WERI-Rb-1 (cell line): ENCODE measurements around the gene PDC.
"Not testable (repeated sequence)": the region's sequence is repeated elsewhere in the genome, so short reads cannot be mapped to it uniquely, and the experiment has no call there.

ENCODE experiments used
- DNase-seq: peaks from one replicate; pipeline ENCODE4 v3.0.0-alpha.2; 2020
- H3K27ac ChIP-seq: fragments of 250-450 bp; sonication (Bioruptor Pico); 2 replicates; pipeline ENCODE4 v1.5.1; 2020; ENCODE audit warnings: mild to moderate bottlenecking, moderate library complexity
- H3K27me3 ChIP-seq: fragments of 250-450 bp; sonication (Bioruptor Pico); 2 replicates; pipeline ENCODE4 v1.5.1; 2021; ENCODE audit warnings: mild to moderate bottlenecking, low read depth, moderate library complexity; ENCODE audit not compliant: insufficient read depth, severe bottlenecking
- H3K36me3 ChIP-seq: fragments of 250-450 bp; sonication (Bioruptor Pico); 2 replicates; pipeline ENCODE4 v1.5.1; 2020; ENCODE audit warnings: mild to moderate bottlenecking, moderate library complexity
- H3K4me3 ChIP-seq: 2 replicates; pipeline ENCODE4 v1.5.1; 2011; ENCODE audit warnings: low read depth, mild to moderate bottlenecking, control low read depth, low read length
- H3K9me3 ChIP-seq: fragments of 250-450 bp; sonication (Bioruptor Pico); 2 replicates; pipeline ENCODE4 v1.5.1; 2021; ENCODE audit warnings: mild to moderate bottlenecking, moderate library complexity; ENCODE audit not compliant: severe bottlenecking
- TF ChIP-seq, protein P1 (sequence below): IDR thresholded peaks from 2 replicates; pipeline ENCODE4 v1.5.1; 2011; ENCODE audit warnings: low read depth, mild to moderate bottlenecking, control low read depth, inconsistent platforms, low read length

Gene PDC

DNA sequence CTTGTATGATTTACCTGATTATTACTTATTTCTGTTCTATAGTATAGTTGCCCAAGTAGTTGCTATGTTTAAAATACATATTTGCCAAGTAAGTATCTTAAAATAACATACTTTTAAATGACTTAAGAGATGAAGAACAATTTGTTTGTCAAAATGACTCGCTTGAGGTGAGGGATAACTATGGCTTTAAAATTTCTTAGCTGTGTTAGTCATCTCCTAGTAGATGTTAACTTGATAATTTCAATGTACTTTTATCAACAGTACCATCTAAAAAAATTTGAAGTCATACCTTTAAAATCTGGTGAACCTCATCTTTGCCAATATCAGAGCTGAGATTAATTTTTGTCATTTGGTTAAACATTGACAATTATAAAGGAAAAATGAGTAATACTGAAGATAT lies 47.6 kb downstream of the PDC start:
- no peak overlapping the region for H3K4me3 ChIP-seq
- H3K36me3 ChIP-seq: peaks cover 20% of the 10 kb centered on the region
- H3K27ac ChIP-seq: no peak overlapping the region

DNA sequence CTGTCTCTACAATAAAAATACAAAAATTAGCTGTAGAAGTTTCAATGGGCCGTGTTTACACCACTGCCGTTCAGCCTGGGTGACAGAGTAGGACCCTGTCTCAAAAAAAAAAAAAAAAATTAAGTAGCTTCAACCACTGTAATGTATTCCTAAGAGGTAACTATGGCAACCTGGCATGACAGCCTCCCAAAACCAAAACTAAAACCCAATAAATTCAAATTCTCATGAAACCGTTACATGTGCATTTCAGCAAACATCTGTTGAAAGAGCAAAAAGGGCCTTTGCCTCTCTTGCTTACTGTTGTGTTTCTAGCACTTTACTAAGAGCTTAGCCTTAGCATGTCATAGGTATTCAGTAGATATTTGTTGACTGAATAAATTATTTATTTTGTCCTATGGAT lies 51.8 kb downstream of the PDC start:
- no peak for DNase-seq
- TF ChIP-seq, protein P1, sequence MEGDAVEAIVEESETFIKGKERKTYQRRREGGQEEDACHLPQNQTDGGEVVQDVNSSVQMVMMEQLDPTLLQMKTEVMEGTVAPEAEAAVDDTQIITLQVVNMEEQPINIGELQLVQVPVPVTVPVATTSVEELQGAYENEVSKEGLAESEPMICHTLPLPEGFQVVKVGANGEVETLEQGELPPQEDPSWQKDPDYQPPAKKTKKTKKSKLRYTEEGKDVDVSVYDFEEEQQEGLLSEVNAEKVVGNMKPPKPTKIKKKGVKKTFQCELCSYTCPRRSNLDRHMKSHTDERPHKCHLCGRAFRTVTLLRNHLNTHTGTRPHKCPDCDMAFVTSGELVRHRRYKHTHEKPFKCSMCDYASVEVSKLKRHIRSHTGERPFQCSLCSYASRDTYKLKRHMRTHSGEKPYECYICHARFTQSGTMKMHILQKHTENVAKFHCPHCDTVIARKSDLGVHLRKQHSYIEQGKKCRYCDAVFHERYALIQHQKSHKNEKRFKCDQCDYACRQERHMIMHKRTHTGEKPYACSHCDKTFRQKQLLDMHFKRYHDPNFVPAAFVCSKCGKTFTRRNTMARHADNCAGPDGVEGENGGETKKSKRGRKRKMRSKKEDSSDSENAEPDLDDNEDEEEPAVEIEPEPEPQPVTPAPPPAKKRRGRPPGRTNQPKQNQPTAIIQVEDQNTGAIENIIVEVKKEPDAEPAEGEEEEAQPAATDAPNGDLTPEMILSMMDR: no peak
- no peak overlapping the region for H3K27ac ChIP-seq

More for the DNA sequence above, 47.6 kb downstream of the PDC start:
- no peaks in the 10 kb centered on the region for H3K27me3 ChIP-seq
- no peak for DNase-seq
- TF ChIP-seq, protein P1: no peak
- no peaks in the 10 kb centered on the region for H3K9me3 ChIP-seq

DNA sequence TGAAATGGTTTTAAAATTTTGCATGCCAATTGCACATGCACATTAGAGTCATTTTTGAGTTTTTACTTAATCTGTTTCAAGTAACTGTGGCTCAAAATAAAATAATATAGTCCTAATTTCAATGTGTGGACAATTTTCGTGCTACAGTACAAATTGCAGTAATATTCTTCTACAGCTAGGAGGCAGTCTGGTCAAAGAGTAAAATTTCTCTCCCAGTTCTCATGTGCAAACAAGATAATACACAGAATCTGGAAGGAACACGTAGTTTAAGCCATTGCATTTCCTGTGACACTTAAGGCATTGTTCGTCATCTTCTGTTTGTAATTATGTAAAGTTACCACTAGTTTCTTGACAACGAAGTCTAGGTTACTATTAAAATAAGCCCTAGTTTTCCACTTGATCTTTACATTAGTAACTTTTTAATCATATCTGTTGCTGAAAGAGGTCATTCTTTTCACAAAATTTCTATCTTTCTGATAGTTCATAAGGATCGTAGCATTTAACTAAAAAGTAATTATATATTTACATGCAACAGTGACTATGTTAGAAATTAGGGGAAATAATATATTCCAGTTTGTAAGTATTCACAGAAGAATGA lies 56.4 kb downstream of the PDC start:
- DNase-seq: no peak
- H3K36me3 ChIP-seq: peaks cover 22% of the 10 kb centered on the region
- H3K9me3 ChIP-seq: no peaks in the 10 kb centered on the region
- no peaks in the 10 kb centered on the region for H3K27me3 ChIP-seq
- H3K4me3 ChIP-seq: no peak overlapping the region
- TF ChIP-seq, protein P1: peak; percentile 51; the same call in 1 of the 2 replicates
- no peak overlapping the region; the same call in 1 of the 2 replicates for H3K27ac ChIP-seq

More for the DNA sequence above, 51.8 kb downstream of the PDC start:
- Histone ChIP-seq H3K9me3 (no peaks in the 10 kb centered on the region), H3K36me3 (peaks cover 19% of the 10 kb centered on the region), H3K27me3 (no peaks in the 10 kb centered on the region), H3K4me3 (no peak overlapping the region)

DNA sequence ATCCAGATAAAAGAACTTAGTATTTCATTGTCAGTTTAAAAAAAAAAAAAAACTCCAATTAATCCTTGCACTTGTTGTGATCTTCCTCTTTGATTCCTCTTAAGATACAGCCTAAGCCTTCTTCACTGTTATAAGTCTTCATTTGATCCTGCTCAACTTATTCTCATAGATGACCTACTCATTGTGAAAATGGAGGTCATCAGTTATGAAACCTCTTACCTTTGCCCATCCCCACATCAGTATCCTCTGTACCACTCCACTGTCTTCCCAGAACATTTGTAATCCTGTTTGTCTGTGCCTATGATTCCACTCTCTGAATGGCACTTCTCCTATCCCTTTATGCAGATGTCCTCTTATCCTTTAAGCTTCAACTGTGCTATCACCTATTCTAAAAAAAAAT lies 57.3 kb downstream of the PDC start:
- TF ChIP-seq, protein P1: no peak
- H3K27ac ChIP-seq: no peak overlapping the region
- H3K4me3 ChIP-seq: no peak overlapping the region
- H3K36me3 ChIP-seq: peaks cover 30% of the 10 kb centered on the region
- no peak for DNase-seq
- no peaks in the 10 kb centered on the region for H3K27me3 ChIP-seq
- no peaks in the 10 kb centered on the region for H3K9me3 ChIP-seq

DNA sequence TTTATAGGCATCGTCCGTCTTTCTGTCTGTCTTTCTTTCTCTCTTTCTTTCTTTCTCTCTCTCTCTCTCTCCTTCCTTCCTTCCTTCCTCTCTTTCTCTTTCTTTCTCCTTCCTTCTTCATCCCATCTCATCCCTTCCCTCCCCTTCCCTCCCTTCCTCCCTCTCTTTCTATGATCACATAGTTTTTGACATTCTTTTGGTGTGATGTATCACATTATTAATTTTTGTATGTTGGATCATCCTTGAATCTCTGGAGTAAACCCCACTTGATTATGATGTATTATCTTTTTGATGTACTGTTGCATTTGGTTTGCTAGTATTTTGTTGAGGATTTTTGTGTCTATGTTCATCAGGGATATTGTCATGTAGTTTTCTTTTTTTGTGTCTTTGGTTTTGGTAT lies 59.5 kb downstream of the PDC start:
- not testable (repeated sequence) for DNase-seq, H3K9me3 ChIP-seq, H3K27ac ChIP-seq, H3K27me3 ChIP-seq, H3K4me3 ChIP-seq
- peaks cover 39% of the 10 kb centered on the region for H3K36me3 ChIP-seq
